Endodermal cell (in vitro differentiated cells): Measurements from ENCODE around the gene KIF17. TPM values are rescaled to one million over a fixed set of nuclear protein-coding genes. Genes with fewer than 3 reads are reported as not detected.

Experiments
- DNase-seq: peaks from one replicate; pipeline ENCODE4 v3.0.0-alpha.2; 2017
- H3K27ac ChIP-seq: 2 replicates; pipeline ENCODE4 v1.5.1; 2013; ENCODE audit warnings: mild to moderate bottlenecking, low read depth, low read length, moderate library complexity
- H3K27me3 ChIP-seq: 2 replicates; pipeline ENCODE4 v1.6.1; 2013; ENCODE audit warnings: mild to moderate bottlenecking, low read length, moderate library complexity; ENCODE audit not compliant: insufficient read depth, control insufficient read depth, poor library complexity, severe bottlenecking
- H3K36me3 ChIP-seq: 2 replicates; pipeline ENCODE4 v1.7.0; 2013; ENCODE audit warnings: mild to moderate bottlenecking, low read length, moderate library complexity; ENCODE audit not compliant: control insufficient read depth, insufficient read depth
- H3K4me1 ChIP-seq: one replicate; pipeline ENCODE4 v1.7.0; 2013; ENCODE audit warnings: low read length; ENCODE audit not compliant: control insufficient read depth, insufficient read depth
- H3K4me3 ChIP-seq: 2 replicates; pipeline ENCODE4 v1.5.1; 2013; ENCODE audit warnings: mild to moderate bottlenecking, low read length, moderate library complexity
- H3K9ac ChIP-seq: 2 replicates; pipeline ENCODE4 v1.6.1; 2013; ENCODE audit warnings: mild to moderate bottlenecking, low read length, moderate library complexity; ENCODE audit not compliant: poor library complexity, severe bottlenecking; ENCODE audit errors: extremely low read depth
- H3K9me3 ChIP-seq: 2 replicates; pipeline ENCODE4 v1.6.1; 2013; ENCODE audit warnings: mild to moderate bottlenecking, low read length, moderate library complexity; ENCODE audit not compliant: control insufficient read depth
- H3K27ac Mint-ChIP-seq: 2 replicates; pipeline ENCODE4 v1.8.0; 2020; ENCODE audit warnings: mixed read lengths
- H3K27me3 Mint-ChIP-seq: 2 replicates; pipeline ENCODE4 v1.8.0; 2021; ENCODE audit warnings: mild to moderate bottlenecking, mixed read lengths; ENCODE audit not compliant: insufficient read depth
- H3K36me3 Mint-ChIP-seq: 2 replicates; pipeline ENCODE4 v1.8.0; 2020; ENCODE audit warnings: low read depth, mixed read lengths
- H3K4me1 Mint-ChIP-seq: 2 replicates; pipeline ENCODE4 v1.8.0; 2020; ENCODE audit warnings: mixed read lengths
- H3K4me3 Mint-ChIP-seq: 2 replicates; pipeline ENCODE4 v1.8.0; 2020; ENCODE audit warnings: mild to moderate bottlenecking, moderate library complexity, mixed read lengths
- H3K9me3 Mint-ChIP-seq: 2 replicates; pipeline ENCODE4 v1.8.0; 2020; ENCODE audit warnings: mild to moderate bottlenecking, mixed read lengths
- CTCF ChIP-seq: fragments of 200-600 bp; sonication (generic); conservative IDR thresholded peaks from 2 replicates; pipeline ENCODE4 v1.5.0; 2021; ENCODE audit warnings: antibody characterized with exemption, mild to moderate bottlenecking
- whole genome bisulfite sequencing, 2 experiments: methylation state at CpG; one replicate each; pipeline versions ENCODE4 v1.1.5 to v1.1.7; 2013; ENCODE audit warnings: missing lambda C conversion rate in 2 of 2, mixed read lengths in 1 of 2; ENCODE audit not compliant: insufficient coverage in 1 of 2, insufficient read length in 1 of 2; 5-methylcytosine and 5-hydroxymethylcytosine counted together
- total RNA-seq, 2 donors: library from RNA; stranded (reverse); fragmentation: NEBNext Ultra II Directional in 1 of 2; extraction: Animal tissue kit (Norgen Biotek cat#: 25700) in 1 of 2; gene quantifications; 2 replicates in 1 of 2; 3 replicates in 1 of 2; pipeline ENCODE4 v1.2.1, GENCODE V29; 2021

Gene KIF17
- total RNA-seq, 2 donors from 2014 or later = 4.2 to 8.0 TPM

GRCh38 chr1:20712215-20712577, 5.6 kb downstream of the KIF17 start:
- no peak for TF ChIP-seq CTCF
- Histone ChIP-seq H3K36me3 (no peaks in the 10 kb centered on the region), H3K9ac (no peak overlapping the region), H3K27me3 (no peaks in the 10 kb centered on the region), H3K9me3 (no peaks in the 10 kb centered on the region), H3K27ac (peak overlapping the region; percentile 86), H3K4me3 (no peak overlapping the region), H3K4me1 (no peaks in the 10 kb centered on the region)
- Mint-ChIP-seq H3K4me1 (no peaks in the 10 kb centered on the region), H3K4me3 (no peak overlapping the region), H3K27ac (no peak overlapping the region), H3K27me3 (peaks cover 9% of the 10 kb centered on the region), H3K36me3 (no peaks in the 10 kb centered on the region), H3K9me3 (no peaks in the 10 kb centered on the region)
- no peak for DNase-seq
- WGBS, 2 experiments = 99% methylated on average over 3 of the region's 6 CpGs; no CpG with 5 or more reads in 1 of the 2 experiments

- Mint-ChIP-seq H3K4me1 (no peaks in the 10 kb centered on the region), H3K4me3 (no peak overlapping the region), H3K27me3 (peaks cover 4% of the 10 kb centered on the region), H3K36me3 (no peaks in the 10 kb centered on the region), H3K27ac (no peak overlapping the region), H3K9me3 (no peaks in the 10 kb centered on the region)
- Histone ChIP-seq H3K27me3 (no peaks in the 10 kb centered on the region), H3K4me1 (no peaks in the 10 kb centered on the region), H3K9ac (no peak overlapping the region), H3K4me3 (no peak overlapping the region), H3K27ac (peak overlapping the region; percentile 86), H3K9me3 (no peaks in the 10 kb centered on the region), H3K36me3 (no peaks in the 10 kb centered on the region)
- TF ChIP-seq CTCF = peak; percentile 42
- no peak for DNase-seq
- 72 to 88% methylated on average over 15 to 29 of the region's 29 CpGs for WGBS, 2 experiments
These were observed 6.3 kb downstream of the KIF17 start for GRCh38 chr1:20711285-20712214.

- no peak for DNase-seq
- no peaks in the 10 kb centered on the region for H3K36me3 Mint-ChIP-seq
- no peak overlapping the region for H3K9ac ChIP-seq
These were observed 7.1 kb downstream of the KIF17 start for GRCh38 chr1:20710469-20711284.

More at GRCh38 chr1:20710469-20711284, 7.1 kb downstream of the KIF17 start:
- H3K4me1 Mint-ChIP-seq = no peaks in the 10 kb centered on the region
- TF ChIP-seq CTCF = no peak
- no peaks in the 10 kb centered on the region for H3K9me3 Mint-ChIP-seq
- Histone ChIP-seq H3K9me3 (no peaks in the 10 kb centered on the region), H3K4me1 (no peaks in the 10 kb centered on the region), H3K27me3 (no peaks in the 10 kb centered on the region), H3K27ac (peak overlapping the region; percentile 84), H3K36me3 (no peaks in the 10 kb centered on the region), H3K4me3 (no peak overlapping the region)
- H3K27ac Mint-ChIP-seq = no peak overlapping the region
- H3K4me3 Mint-ChIP-seq = no peak overlapping the region
- H3K27me3 Mint-ChIP-seq = no peaks in the 10 kb centered on the region
- WGBS, 2 experiments = 79 to 93% methylated on average over 8 to 16 of the region's 18 CpGs
